AG04450 (cell line): Measurements from ENCODE around the gene TEX53. TPM values are rescaled to one million over a fixed set of nuclear protein-coding genes. Genes with fewer than 3 reads are reported as not detected.

Experiments used
- CTCF ChIA-PET: fragments of 300-600, 350-600 bp; formaldehyde crosslinking; extraction: SDS; loops from one replicate; lab custom pipeline; 2022; ENCODE audit warnings: antibody characterized with exemption, inconsistent platforms; lab: Charles Lee
- POLR2A ChIA-PET: fragments of 350-600 bp; formaldehyde crosslinking; extraction: SDS; loops from one replicate; lab custom pipeline; 2021; ENCODE audit warnings: antibody characterized with exemption, inconsistent platforms; lab: Yijun Ruan, JAX
- DNase-seq: peaks from one replicate; pipeline ENCODE4 v3.0.0-alpha.2; 2011; ENCODE audit warnings: low read depth, low spot score
- H3K27ac ChIP-seq: one replicate; pipeline ENCODE4 v1.5.1; 2012; ENCODE audit warnings: low read depth, low read length, control low read depth
- H3K27me3 ChIP-seq: one replicate; pipeline ENCODE4 v1.6.0; 2012; ENCODE audit warnings: low read length; ENCODE audit not compliant: control insufficient read depth, insufficient read depth
- H3K4me3 ChIP-seq: 2 replicates; pipeline ENCODE4 v1.5.1; 2011; ENCODE audit warnings: mild to moderate bottlenecking, low read depth, low read length, control low read depth
- H3K9me3 ChIP-seq: 2 replicates; pipeline ENCODE4 v1.5.1; 2012; ENCODE audit warnings: low read length; ENCODE audit not compliant: control insufficient read depth, insufficient read depth
- CTCF ChIP-seq: IDR thresholded peaks from 2 replicates; pipeline ENCODE4 v1.5.1; 2011; ENCODE audit warnings: low read depth, low read length, control low read depth, inconsistent platforms
- polyA plus RNA-seq: library from polyadenylated mRNA; depleted of rRNA; stranded (reverse); fragments of >200 nt; gene quantifications from 2 replicates; pipeline ENCODE4 v1.2.3, GENCODE V29; 2011

The TEX53 gene
- polyA plus RNA-seq, 1 experiment = not detected

GRCh38 chr9:114681594-114682332 is 24.2 kb upstream of the TEX53 start, which contains the start of gene TEX48:
TSS of gene TEX48 (minus strand) at chr9:114682192. CDS start at chr9:114671723, 10,469 bp downstream.
- ChIA-PET POLR2A (no interaction called here), CTCF (interaction anchor here (0.6 to 3.2 kb wide), 39 partner anchors 9 to 849 kb away, joined by 3 to 61 read pairs (median 5); no protein-coding TSS in a partner anchor)
- no peak within 1 kb of the TSS for H3K4me3 ChIP-seq
- H3K27ac ChIP-seq = no peak within 1 kb of the TSS
- no peak for DNase-seq
- peaks cover 5% of the 10 kb centered on the region for H3K9me3 ChIP-seq
- peak; percentile 79 for TF ChIP-seq CTCF
- H3K27me3 ChIP-seq = no peaks in the 10 kb centered on the region

GRCh38 chr9:114680259-114681001 is 22.8 kb upstream of the TEX53 start:
- Histone ChIP-seq H3K9me3 (peaks cover 4% of the 10 kb centered on the region), H3K27me3 (no peaks in the 10 kb centered on the region), H3K4me3 (no peak overlapping the region), H3K27ac (no peak overlapping the region)
- TF ChIP-seq CTCF = no peak
- ChIA-PET CTCF (interaction anchor here (0.8 to 3.2 kb wide), 37 partner anchors 10 to 850 kb away, joined by 3 to 61 read pairs (median 5); no protein-coding TSS in a partner anchor), POLR2A (no interaction called here)
- DNase-seq = no peak

- TF ChIP-seq CTCF = no peak
- Histone ChIP-seq H3K4me3 (no peak overlapping the region), H3K27me3 (no peaks in the 10 kb centered on the region), H3K27ac (no peak overlapping the region), H3K9me3 (no peaks in the 10 kb centered on the region)
- DNase-seq = no peak
- ChIA-PET POLR2A (no interaction called here), CTCF (interaction anchor here (0.5 to 2.8 kb wide), 4 partner anchors 17 to 337 kb away, joined by 3 to 11 read pairs (median 6); no protein-coding TSS in a partner anchor)
Measured at GRCh38 chr9:114678795-114679194, 21.2 kb upstream of the TEX53 start.

- TF ChIP-seq CTCF = no peak
- H3K27me3 ChIP-seq = no peaks in the 10 kb centered on the region
- H3K4me3 ChIP-seq = no peak overlapping the region
- ChIA-PET CTCF (interaction anchor here (1.6 to 2.8 kb wide), 4 partner anchors 16 to 229 kb away, joined by 5 to 11 read pairs (median 8); no protein-coding TSS in a partner anchor), POLR2A (interaction anchor here (0.9 to 1.2 kb wide), 3 partner anchors 46 to 223 kb away, joined by 3 to 4 read pairs (median 3); no protein-coding TSS in a partner anchor)
- no peak overlapping the region for H3K27ac ChIP-seq
- no peak for DNase-seq
- no peaks in the 10 kb centered on the region for H3K9me3 ChIP-seq
Measured at GRCh38 chr9:114678130-114678529, 20.5 kb upstream of the TEX53 start.
